LNCaP clone FGC (cell line): ENCODE results near the gene ABHD10.

Experiments
- DNase-seq: peaks from one replicate; pipeline ENCODE4 v3.0.0-alpha.2; 2011; ENCODE audit warnings: low read depth
- H3K4me3 ChIP-seq: 2 replicates; pipeline ENCODE4 v1.5.1; 2011; ENCODE audit warnings: mild to moderate bottlenecking, low read depth, low read length, control low read depth
- CTCF ChIP-seq: IDR thresholded peaks from 2 replicates; pipeline ENCODE4 v1.5.1; 2012; ENCODE audit warnings: mild to moderate bottlenecking; ENCODE audit not compliant: control insufficient read depth, insufficient read depth; ENCODE audit errors: extremely low read depth

The ABHD10 gene

GRCh38 chr3:111978583-111979433 is at the start of gene ABHD10:
Gene ABHD10 (plus strand): TSS chr3:111979026. CDS start chr3:111979062, 36 bp downstream.
- DNase-seq, result peak; percentile 97
- peak within 1 kb of the TSS; percentile 84 for H3K4me3 ChIP-seq
- no peak for TF ChIP-seq CTCF

- no peak for TF ChIP-seq CTCF
- DNase-seq, result no peak
- H3K4me3 ChIP-seq, result no peak overlapping the region
These were observed 49.3 kb upstream of the ABHD10 start for GRCh38 chr3:111929484-111929883.

- no peak for TF ChIP-seq CTCF
- DNase-seq, result no peak
- H3K4me3 ChIP-seq, result no peak overlapping the region
These were observed 45.9 kb upstream of the ABHD10 start for GRCh38 chr3:111932946-111933345.

- H3K4me3 ChIP-seq, result no peak overlapping the region
- peak; percentile 35 for DNase-seq
- no peak for TF ChIP-seq CTCF
These were observed 42.5 kb upstream of the ABHD10 start for GRCh38 chr3:111936191-111936841.

GRCh38 chr3:111936967-111937366 is 41.9 kb upstream of the ABHD10 start:
- no peak overlapping the region for H3K4me3 ChIP-seq
- no peak for DNase-seq
- no peak for TF ChIP-seq CTCF

GRCh38 chr3:111937871-111938270 is 41.0 kb upstream of the ABHD10 start:
- DNase-seq, result peak; percentile 32
- no peak overlapping the region for H3K4me3 ChIP-seq
- no peak for TF ChIP-seq CTCF
